GM10847 (cell line): ENCODE measurements around the gene FUT7.

Experiments
- POLR2A ChIP-seq: IDR thresholded peaks from 2 replicates; pipeline ENCODE4 v1.6.1; 2011; ENCODE audit not compliant: insufficient read length; ENCODE audit errors: extremely low read depth

Gene FUT7

DNA sequence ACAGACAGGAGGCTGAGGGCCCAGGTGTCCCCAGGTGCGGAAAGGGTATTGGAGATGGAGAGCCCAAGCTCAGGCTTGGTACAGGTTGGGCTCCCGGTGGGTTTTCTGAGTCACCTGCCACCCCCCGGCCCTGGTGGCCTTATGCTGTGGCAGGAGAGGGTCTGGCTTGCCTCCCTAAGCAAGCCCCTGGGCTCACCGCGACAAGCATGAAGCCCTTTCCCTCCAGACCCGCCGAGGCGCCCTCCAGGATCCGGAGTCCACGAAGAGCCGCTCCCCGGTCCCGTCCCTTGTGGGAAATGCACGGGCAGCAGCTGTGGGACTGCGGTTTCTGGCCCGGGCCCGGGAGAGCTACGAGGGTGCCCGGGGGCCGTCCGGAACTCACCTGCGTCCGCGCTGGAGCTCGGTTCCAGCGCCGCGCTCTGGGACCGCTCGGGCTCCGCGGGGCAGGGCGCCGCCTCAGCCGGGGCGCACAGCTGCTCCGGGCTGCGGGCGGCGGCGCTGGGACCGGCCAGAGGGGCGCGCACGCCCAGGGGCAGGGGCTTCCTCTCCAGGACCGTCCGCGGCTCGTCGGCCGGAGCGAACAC, 37.7 kb upstream of the FUT7 start:
- TF ChIP-seq POLR2A, result no peak

DNA sequence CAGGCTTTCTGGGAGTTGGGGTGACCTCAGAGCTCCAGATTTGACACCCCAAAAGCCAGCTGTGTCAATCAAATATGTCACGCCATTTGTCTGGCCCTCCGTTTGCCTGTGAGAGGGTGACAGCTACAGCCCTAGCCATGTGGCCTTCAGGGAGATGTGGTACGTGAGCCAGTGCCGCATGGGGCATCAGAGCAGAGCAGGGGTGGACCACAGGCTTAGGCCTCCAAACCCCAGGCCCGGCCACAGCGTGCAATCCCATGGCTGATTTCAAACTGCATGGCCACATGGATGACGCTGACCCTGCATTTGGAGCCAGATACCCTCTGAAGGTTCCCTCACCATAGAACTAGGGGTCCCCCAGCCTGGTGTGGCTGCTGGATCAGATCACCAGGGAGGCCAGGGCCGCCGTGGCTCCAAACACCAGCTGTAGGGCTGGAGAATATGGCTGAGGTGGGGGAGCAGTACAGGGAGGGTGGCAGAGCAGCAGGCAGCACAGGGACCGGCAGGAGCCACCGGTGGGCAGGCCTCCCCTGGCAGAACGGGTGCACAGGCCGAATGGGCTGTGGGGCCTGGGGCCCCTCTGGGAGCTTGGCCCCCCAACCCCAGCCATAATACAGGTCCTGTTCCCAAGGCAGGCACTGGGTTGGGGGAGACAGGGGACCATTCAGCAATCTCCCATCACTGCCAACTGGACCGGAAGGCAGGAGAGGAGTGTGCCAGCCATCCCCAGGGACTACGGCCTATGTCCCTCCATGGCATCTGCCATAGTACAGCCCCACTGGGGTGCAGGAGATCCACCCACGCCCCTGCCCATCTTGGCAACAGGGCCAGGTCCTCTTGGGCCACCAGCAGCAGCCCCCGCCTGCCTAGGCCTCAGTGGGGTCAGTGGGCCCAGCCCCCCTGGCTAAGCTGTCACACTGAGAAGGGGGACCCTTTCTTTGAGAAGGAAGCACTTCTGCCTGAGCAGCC, 36.9 kb upstream of the FUT7 start:
- no peak for TF ChIP-seq POLR2A

DNA sequence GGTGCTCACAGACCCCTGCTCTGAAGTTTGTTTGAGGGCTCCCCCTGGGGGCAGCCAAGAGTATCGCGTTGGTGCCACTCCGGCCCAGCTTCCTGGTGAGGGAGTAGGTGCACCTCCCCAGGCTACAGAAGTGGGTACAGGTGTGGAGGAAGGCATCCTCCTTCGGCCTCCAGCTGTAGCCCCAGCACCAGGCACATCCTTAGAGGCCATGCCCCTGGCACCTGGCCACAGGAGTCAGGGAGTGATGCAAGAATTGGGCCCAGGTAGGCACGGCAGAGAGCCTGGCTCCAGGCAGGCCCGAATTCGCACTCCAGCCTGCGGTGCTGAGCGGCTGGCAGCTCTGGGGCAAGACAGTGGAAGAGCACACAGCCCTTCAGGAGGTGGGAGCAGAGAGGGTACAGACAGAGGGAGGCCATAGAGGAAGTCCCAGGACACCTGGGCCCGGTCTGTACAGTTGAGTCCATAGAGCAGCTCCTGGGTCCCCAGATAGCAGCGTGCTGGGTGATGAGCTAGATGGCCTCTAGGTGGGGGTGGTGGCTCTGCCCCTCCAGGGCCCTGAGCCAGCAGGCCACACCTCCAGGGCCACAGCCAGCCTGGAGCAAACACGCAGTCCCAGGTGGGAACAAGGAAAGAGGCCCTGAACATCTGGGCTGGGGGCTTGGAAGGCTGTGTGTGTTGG, 36.1 kb upstream of the FUT7 start:
- no peak for TF ChIP-seq POLR2A

DNA sequence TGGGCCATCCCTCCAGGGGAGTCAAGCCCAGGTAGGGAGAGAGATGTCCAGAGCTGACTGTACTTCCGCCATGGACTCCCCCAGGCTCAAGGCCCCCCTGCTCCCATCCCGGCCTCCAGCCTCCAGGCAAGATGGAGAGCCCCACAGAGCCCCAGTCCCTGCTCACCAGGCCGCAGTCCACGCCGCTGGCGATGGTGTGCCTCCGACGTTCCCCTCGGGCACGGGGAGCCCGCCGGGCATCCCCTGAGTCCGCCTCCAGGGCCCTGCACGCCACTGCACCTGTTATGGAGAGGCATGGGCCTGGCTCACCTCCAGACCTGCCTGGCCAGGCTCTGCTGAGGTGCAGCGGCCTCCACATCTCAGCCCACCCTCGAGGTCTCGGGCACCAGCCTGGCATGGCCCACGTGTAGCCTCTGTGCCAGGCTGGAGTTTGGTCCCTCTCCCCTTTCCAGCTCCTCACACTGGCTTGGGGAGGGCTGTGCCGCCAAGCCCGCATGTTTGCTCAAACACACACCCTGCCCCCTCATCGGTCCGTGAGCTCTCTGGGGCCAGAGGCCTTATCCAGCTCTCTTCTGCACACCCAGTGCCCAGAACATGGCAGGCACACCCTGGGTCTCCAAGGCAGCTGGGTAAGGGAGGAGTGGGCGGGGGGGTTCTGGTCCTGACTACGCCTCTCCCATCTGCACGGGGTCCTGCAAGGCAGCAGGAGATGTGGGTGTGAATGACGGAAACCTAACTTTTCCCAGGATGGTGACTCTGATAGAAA, 34.4 kb upstream of the FUT7 start:
- no peak for TF ChIP-seq POLR2A

DNA sequence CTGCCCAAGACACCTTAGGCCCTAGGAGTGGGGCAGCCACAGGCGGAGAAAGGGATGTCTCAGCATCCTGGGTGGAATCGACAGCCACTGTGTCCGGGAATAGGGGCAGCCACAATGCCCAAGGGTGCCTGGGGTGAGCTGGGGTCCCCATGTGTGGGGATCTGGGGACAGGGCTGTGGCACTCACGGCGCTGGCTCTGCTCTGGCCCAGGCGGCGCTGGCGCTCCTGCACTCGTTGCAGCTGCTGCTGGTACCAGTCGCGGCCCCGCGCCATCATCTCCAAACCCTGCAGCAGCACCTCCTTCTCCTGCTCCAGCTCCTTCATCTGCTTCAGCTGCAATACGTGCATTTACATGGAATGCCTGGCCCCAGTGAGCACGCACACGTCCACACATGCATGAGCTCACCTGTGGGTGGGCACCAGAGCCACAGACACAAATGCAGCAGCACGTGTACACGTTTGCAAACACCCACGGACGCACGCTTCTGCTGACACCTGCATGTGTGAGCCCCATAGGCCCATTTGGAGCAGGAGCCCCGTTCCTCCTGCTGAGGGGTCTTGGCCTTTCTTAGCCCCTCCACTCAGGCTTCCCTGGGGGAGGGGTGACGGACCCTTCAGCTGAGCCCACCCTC, 33.6 kb upstream of the FUT7 start:
- no peak for TF ChIP-seq POLR2A

DNA sequence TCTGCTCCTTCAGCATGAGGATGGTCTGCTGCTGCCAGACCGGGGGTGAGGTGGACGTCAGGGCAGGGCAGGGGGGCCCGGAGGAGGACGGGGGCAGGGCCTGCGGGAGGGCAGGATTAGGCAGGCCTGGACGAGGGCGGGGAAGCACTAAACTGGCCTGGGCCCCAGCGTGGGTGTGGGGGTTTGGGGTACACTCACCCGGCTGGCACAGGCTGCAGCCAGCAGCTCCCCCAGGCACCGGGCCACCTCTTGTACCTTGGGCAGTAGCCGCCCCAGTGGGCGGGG, 32.9 kb upstream of the FUT7 start:
- no peak for TF ChIP-seq POLR2A

DNA sequence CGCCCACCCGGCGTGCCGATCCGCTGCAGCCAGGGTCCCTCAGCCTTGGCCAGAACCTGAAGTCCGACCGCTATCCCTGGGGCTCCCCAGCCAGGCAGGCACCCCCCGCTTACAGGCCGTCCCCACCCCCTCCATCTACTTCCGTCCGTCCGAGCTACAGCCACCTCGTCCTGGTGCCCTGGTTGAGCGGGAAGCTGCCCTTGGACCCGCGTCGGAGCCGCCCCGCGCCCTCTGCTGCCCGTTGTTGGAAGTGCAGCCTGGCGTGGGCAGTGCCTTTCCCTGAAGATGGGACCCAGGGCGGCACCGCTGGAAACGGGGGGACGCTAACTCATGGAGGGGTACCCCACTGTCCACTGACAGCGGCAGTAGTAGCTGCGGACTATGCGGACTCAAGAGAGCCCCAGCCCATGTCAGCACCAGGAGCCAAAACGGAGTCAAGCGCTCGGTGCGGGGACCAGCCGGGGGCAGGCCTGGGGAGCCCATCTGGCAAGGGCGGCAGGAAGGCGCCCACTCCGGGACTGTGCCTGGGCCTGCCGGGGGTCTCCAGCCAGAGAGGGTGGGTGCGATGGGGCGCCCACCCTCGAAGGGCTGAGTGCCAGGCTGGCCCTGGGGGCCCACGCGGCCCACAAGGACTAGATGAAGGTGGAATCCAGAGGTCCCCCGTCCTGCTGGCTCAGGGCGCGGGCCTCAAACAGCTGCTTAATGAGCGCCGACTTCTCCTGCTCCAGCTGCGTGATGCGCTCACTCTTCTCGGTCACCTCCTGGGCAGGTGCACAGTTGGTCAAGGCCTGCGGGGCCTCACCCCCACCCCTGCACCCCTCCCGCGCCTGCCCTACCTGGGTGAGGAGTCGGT, 32.4 kb upstream of the FUT7 start:
- no peak for TF ChIP-seq POLR2A

DNA sequence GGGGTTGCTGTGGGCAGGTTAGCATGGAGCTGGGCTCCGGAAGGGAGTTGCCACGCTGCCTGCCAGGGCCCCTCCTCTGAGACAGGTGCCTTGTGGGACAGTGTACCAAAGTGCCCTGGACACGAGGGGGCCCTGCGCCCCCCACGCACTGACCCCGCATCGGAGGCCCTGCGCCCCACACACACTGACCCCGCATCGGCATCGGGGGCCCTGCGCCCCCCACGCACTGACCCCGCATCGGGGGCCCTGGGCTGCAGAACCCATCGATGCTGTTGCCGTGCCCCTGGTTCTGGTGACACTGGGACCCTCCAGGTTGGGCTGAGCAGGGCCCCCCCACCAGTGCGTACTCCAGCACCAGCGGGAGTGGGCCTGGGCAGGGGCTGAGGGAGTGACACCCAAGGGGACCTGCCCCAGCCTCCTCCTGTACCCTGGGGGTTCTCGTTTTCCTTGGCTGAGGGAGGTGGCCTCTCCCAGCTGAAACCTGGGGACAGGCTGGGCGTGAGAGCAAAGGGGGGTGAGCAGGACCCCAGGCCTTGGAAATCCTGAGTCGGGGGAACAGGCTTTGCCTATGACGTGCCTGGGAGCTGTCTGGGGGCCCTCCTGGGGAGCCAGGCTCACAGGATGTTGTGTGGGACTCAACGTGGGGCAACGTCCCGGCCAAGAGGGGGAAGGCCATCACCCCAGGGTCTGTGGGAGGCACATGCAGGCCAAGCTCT, 31.6 kb upstream of the FUT7 start:
- no peak for TF ChIP-seq POLR2A

DNA sequence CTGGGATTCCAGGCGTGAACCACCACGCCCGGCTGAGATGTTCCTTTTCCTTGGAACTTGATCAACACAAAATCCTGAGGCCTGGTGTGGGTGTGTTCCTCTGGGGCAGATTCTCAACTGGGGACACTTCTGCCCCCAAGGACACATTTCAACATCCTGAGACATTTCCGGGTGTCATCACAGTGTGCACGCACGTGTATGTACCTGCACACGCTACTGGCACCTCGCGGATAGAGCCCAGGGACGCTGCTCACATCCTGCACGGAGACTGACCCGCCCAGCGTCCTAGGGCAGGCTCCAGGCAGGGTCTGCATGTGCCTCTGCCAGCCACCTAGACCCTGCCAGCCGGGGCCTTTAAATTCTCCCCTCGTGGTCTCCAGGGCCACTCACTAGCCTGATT, 30.5 kb upstream of the FUT7 start:
- TF ChIP-seq POLR2A, result no peak

DNA sequence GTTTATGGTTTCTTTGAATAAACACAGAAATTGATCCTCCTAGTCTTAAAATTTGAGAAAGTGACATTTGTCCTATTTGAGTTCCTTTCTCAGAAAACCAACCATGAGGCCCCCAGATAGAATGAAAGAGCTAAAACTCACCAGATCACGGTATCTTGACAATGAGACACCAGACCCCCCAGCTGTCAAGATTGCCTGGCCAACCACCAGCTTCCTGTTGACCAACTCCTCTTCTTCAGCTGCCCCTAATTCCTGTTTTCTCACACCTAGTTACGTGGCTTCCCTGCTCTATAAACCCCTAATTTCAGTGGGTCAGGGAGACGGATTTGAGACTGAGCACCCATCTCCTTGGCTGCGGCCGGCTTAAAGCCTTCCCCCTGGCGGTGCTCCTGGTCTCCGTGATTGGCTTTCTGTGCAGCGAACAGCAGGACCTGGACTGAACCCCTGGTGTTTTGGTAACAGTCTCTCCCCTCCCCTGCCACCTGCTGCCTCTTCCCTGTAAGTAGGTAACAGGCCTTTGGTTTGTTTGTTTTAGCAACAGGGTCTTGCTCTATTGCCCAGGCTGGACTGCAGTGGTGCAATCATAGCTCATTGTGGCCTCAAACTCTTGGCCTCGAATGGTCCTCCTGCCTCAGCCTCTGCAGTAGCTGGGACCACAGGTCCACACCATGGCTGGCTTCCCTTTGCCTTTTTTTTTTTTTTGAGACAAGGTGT, 26.8 kb upstream of the FUT7 start:
- TF ChIP-seq POLR2A, result no peak

DNA sequence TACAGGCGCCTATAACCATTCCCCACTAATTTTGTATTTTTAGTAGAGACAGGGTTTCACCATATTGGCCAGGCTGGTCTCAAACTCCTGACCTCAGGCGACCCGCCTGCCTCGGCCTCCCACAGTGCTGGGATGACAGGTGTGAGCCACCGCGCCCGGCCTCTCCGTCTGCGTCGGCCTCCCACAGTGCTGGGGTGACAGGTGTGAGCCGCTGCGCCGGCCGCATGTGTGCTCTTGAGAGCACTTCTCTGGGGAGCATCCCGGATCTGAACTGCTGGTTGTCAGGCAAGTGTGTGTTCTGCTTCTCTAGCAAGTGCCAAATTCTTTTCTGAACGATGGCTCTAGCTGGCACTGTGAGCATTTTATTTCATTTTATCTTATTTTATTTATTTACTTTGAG, 25.7 kb upstream of the FUT7 start:
- TF ChIP-seq POLR2A, result no peak

DNA sequence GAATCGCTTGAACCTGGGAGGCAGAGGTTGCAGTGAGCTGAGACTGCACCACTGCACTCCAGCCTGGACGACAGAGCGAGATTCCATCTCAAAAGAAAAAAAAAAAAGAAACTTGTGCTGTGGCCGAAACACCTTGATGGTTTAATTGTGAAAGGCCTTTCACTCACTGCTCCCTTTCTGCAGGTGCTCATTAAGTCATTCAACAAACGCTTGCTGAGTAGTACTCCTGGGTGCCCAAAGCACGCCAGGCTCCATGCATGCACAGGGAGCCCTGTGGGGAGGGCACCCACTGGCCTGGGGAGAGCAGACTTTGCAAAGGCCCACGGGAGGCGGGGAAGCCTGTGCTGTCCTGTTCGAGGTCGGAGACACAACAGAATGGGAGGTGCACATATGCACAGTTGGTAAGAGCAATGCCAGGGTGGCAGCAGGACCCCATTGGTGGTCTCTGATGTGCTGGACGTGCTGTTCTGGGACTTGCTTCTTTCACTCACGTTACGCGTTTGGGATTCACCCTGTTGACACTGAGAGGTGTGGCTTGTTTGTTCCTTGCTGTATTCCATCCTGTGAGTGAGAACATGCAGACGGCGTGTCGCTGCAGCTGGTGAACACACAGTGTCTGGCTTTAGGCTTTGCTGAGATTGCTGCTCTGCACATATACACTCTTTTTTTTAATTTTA, 25.0 kb upstream of the FUT7 start:
- TF ChIP-seq POLR2A, result no peak
